Neural crest cell (in vitro differentiated cells): Measurements from ENCODE around the gene FLRT1. TPM values are rescaled to one million over a fixed set of nuclear protein-coding genes. Genes with fewer than 3 reads are reported as not detected.
A peak's percentile ranks its signal among the peaks of the same experiment; 100 is the strongest.

Experiments used
- DNase-seq: peaks from one replicate; pipeline ENCODE4 v3.0.0; 2021; ENCODE audit warnings: low read depth, mixed read lengths, low spot score
- H3K27ac Mint-ChIP-seq: one replicate; pipeline ENCODE4 v1.8.0; 2021; ENCODE audit warnings: mild to moderate bottlenecking, mixed read lengths; ENCODE audit not compliant: unreplicated experiment
- H3K27me3 Mint-ChIP-seq: 2 replicates; pipeline ENCODE4 v1.8.0; 2021; ENCODE audit warnings: low read depth, mild to moderate bottlenecking, mixed read lengths
- H3K36me3 Mint-ChIP-seq: 2 replicates; pipeline ENCODE4 v1.8.0; 2021; ENCODE audit warnings: low read depth, mild to moderate bottlenecking, mixed read lengths
- H3K4me1 Mint-ChIP-seq: 2 replicates; pipeline ENCODE4 v1.8.0; 2021; ENCODE audit warnings: mixed read lengths
- H3K4me3 Mint-ChIP-seq: one replicate; pipeline ENCODE4 v1.8.0; 2021; ENCODE audit warnings: mild to moderate bottlenecking, mixed read lengths
- H3K9me3 Mint-ChIP-seq: 2 replicates; pipeline ENCODE4 v1.8.0; 2021; ENCODE audit warnings: mixed read lengths
- CTCF ChIP-seq: fragments of 200-600 bp; sonication (generic); conservative IDR thresholded peaks from 2 replicates; pipeline ENCODE4 v1.5.0; 2021; ENCODE audit warnings: antibody characterized with exemption, mild to moderate bottlenecking
- total RNA-seq: library from RNA; stranded (reverse); gene quantifications from 2 replicates; pipeline ENCODE4 v1.2.1, GENCODE V29; 2021

The FLRT1 gene
- total RNA-seq, 1 donor from 2014 or later: 3.0 TPM

- no peak overlapping the region for H3K27ac Mint-ChIP-seq
- no peaks in the 10 kb centered on the region for H3K36me3 Mint-ChIP-seq
- H3K9me3 Mint-ChIP-seq: no peaks in the 10 kb centered on the region
- no peak for DNase-seq
- TF ChIP-seq CTCF: no peak
- H3K27me3 Mint-ChIP-seq: peaks cover 10% of the 10 kb centered on the region
- H3K4me1 Mint-ChIP-seq: peaks cover 47% of the 10 kb centered on the region
- H3K4me3 Mint-ChIP-seq: peak overlapping the region; percentile 75
These were observed 7.9 kb upstream of the FLRT1 start for GRCh38 chr11:64027651-64028397.

- Mint-ChIP-seq H3K36me3 (no peaks in the 10 kb centered on the region), H3K4me1 (peaks cover 46% of the 10 kb centered on the region), H3K4me3 (no peak overlapping the region), H3K27me3 (peaks cover 13% of the 10 kb centered on the region), H3K27ac (no peak overlapping the region), H3K9me3 (no peaks in the 10 kb centered on the region)
- TF ChIP-seq CTCF: no peak
- DNase-seq: peak; percentile 76
These were observed 7.2 kb upstream of the FLRT1 start for GRCh38 chr11:64028398-64029115.

GRCh38 chr11:64029773-64030172 is 6.0 kb upstream of the FLRT1 start:
- Mint-ChIP-seq H3K27ac (no peak overlapping the region), H3K36me3 (no peaks in the 10 kb centered on the region), H3K9me3 (no peaks in the 10 kb centered on the region), H3K4me3 (peak overlapping the region; percentile 59), H3K4me1 (peaks cover 49% of the 10 kb centered on the region), H3K27me3 (peaks cover 24% of the 10 kb centered on the region)
- TF ChIP-seq CTCF: no peak
- no peak for DNase-seq

- Mint-ChIP-seq H3K4me1 (peaks cover 48% of the 10 kb centered on the region), H3K27ac (no peak overlapping the region), H3K27me3 (peaks cover 30% of the 10 kb centered on the region), H3K4me3 (no peak overlapping the region), H3K9me3 (no peaks in the 10 kb centered on the region), H3K36me3 (no peaks in the 10 kb centered on the region)
- no peak for TF ChIP-seq CTCF
- DNase-seq: no peak
These were observed 4.7 kb upstream of the FLRT1 start for GRCh38 chr11:64031001-64031400.

GRCh38 chr11:64032050-64032449 is 3.7 kb upstream of the FLRT1 start:
- Mint-ChIP-seq H3K9me3 (no peaks in the 10 kb centered on the region), H3K27me3 (peaks cover 34% of the 10 kb centered on the region), H3K27ac (no peak overlapping the region), H3K36me3 (no peaks in the 10 kb centered on the region), H3K4me1 (peaks cover 40% of the 10 kb centered on the region), H3K4me3 (no peak overlapping the region)
- DNase-seq: no peak
- TF ChIP-seq CTCF: no peak
